HG03025 (cell line): ENCODE measurements around the gene APOOL.
A peak's percentile ranks its signal among the peaks of the same experiment; 100 is the strongest.
"Not testable (repeated sequence)": the region's sequence is repeated elsewhere in the genome, so short reads cannot be mapped to it uniquely, and the experiment has no call there.

Experiments used
- ATAC-seq: cut with Tn5 transposase; IDR thresholded peaks from one replicate; pipeline ENCODE4 v1.9.1; 2021; ENCODE audit warnings: mild to moderate bottlenecking, moderate library complexity; ENCODE audit not compliant: unreplicated experiment, low FRiP score

The APOOL gene

DNA sequence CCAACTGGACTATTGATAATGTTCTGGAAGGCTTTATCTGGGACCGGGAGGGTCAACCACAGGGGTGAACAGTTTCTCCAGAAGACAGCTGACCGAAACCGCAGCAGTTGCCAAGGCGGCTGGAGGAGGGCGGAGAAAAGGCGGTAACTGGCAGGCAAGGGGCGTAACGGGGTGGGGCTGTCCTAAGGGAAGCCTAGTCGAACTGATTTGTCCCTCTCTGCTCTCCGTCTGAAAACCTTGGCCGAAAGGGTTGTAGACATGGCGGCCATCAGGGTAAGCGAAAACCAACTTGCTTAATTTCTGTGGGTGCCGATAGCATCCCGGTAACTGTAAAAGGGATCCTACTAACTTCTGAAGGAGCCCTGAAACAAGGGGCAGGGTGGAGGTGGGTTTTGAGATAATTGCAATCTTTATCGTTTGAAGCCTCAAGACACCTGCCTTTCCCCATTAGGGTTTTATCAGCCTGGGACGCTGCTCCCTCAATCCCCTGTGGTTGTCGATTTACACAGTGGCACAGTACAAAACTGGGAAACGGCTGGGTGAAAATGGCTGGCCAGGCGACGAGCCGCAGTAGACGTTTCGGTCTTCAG is at the start of gene APOOL:
Gene APOOL, plus strand, starts transcription at position 223 of the 590 bp plus-strand sequence. Its CDS starts 36 bp downstream, at position 259.
- ATAC-seq = peak; percentile 99

DNA sequence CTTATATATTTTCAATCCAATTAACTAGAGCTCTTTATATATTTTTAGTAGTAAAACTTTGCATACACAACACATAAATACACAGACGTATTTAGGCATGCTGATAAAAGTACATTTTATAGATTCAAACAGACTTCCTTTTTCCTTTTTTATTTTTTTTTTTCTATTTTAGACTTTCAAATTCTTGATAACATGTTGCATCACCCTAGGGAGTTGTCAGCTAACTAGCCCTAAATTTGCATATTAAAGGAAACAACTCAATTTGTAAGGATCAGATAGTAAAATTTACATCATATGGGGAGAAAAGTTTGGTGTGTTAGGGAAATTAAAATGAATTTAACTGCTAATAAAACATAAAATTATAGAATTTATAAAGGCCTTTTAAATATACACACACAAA is 47.4 kb upstream of the APOOL start:
- no peak for ATAC-seq

DNA sequence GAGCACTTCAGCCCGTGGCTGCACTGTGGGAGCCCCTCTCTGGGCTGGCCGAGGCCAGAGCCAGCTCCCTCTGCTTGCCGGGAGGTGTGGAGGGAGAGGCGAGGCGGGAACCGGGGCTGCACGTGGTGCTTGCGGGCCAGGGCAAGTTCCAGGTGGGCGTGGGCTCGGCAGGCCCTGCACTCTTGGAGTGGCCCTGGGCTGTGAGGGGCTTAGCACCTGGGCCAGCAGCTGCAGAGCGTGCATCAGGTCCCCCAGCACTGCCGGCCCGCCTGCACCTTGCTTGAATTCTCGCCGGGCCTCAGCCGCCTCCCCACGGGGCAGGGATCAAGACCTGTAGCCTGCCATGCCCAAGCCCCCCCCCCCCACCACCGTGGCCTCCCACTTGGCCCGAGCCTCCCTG is 28.9 kb upstream of the APOOL start:
- ATAC-seq = no peak

GRCh38 chrX:84991739-84992138 is 11.9 kb upstream of the APOOL start:
- not testable (repeated sequence) for ATAC-seq

DNA sequence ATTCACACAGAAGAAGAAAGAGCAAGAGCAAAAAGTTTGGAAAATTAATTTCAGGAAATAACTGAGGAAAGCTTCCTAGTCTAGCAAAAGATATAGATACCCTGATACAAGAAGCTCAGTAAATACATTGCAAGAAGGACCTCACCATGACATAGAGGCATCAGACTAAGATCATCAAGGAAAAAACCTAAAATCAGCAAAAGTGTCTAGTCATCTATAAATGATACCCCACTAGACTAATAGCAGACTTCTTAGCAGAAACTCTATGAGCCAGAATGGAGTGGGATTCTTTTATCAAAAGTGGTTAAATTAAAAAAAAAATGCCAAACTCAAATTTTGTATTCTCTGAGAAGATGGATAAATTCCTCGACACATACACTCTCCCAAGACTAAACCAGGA is 10.5 kb upstream of the APOOL start:
- no peak for ATAC-seq

GRCh38 chrX:85001344-85001743 is 2.3 kb upstream of the APOOL start:
- ATAC-seq = no peak

GRCh38 chrX:85004255-85004654 is 578 bp downstream of the APOOL start:
- peak; percentile 15 for ATAC-seq

DNA sequence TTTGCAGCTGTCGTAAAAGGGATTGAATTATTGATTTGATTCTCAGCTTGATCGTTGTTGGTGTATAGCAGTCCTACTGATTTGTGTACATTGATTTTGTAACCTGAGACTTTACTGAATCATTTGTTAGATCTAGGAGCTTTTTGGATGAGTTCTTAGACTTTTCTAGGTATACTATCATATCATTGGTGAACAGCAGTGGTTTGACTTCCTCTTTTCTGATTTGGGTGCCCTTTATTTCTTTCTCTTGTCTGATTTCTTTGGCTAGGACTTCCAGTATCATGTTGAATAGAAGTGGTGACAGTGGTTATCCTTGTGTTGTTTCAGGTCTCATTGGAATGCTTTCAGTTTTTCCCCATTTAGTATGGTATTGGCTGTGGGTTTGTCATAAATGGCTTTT is 8.4 kb downstream of the APOOL start:
- no peak for ATAC-seq

DNA sequence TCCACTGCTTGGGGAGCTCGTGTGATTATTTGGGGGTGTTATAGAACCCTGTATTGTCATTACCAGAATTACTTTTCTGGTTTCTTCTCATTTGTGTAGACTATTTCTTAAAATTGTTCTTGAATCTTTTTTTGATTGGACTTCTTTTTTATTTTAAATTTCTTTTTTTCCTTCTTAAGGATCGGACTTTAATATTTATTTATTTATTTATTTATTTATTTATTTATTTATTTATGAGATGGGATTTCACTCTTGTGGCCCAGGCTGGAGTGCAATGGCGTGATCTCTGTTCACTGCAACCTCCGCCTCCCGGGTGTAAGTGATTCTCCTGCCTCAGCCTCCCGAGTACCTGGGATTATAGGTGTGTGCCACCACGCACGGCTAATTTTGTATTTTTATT is 11.7 kb downstream of the APOOL start:
- not testable (repeated sequence) for ATAC-seq

GRCh38 chrX:85017721-85018120 is 14.0 kb downstream of the APOOL start:
- no peak for ATAC-seq

- ATAC-seq = no peak
Observed at GRCh38 chrX:85018471-85018870, 14.8 kb downstream of the APOOL start.

DNA sequence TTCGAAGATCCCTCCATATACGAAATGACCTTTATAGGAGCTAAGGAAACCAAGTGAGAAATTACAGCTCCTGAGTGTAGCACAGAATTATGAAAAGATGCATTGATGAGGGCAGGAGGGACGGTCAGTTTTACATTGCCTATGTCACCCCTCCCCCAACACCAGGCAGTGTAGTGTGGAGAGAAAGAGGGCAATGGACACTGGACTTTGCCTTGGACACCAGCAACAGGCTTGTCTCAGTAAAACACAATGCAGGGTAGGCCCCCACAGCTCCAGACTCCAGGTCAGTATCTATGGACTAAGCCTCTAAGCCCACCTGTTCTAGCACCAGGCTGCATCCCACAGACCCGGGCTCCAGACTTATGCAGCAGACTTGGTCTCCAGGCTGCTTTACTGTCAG is 16.5 kb downstream of the APOOL start:
- no peak for ATAC-seq

GRCh38 chrX:85024044-85024443 is 20.4 kb downstream of the APOOL start:
- ATAC-seq = no peak

GRCh38 chrX:85024562-85024961 is 20.9 kb downstream of the APOOL start:
- no peak for ATAC-seq

DNA sequence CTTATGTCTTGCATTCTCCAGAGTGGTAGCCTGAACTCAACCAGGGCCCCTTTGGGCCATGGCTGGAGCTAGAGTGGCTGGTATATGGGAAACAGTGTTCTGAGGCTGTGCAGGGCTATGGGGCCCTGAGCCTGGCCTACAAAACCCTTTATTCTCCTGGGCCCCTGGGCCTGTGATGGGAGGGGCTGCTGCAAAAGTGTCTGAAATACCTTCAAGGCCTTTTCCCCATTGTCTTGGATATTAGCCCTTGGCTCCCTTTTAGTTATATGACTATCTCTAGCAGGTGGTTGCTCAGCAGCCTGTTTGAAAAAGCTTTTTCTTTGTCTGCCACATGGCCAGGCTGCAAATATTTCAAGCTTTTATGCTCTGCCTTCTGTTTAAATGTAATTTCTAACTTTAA is 22.5 kb downstream of the APOOL start:
- ATAC-seq = no peak

- no peak for ATAC-seq
Observed at GRCh38 chrX:85029043-85029442, 25.4 kb downstream of the APOOL start.

- ATAC-seq = no peak
Observed at GRCh38 chrX:85031505-85031904, 27.8 kb downstream of the APOOL start.

DNA sequence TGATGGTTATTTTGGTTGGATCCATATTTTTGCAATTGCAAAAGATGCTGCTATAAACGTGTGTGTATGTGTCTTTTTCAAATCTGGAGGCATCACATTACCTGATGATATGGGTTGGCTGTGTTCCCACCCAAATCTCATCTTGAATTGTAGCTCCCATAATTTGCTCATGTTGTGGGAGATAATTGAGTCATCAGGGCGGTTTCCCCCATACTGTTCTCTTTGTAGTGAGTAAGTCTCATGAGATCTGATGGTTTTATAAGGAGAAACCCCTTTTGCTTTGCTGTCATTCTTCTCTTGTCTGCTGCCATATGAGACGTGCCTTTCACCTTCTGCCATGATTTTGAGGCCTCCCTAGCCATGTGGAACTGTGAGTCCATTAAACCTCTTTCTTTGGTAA is 33.4 kb downstream of the APOOL start:
- no peak for ATAC-seq

GRCh38 chrX:85051627-85052026 is 48.0 kb downstream of the APOOL start:
- no peak for ATAC-seq

DNA sequence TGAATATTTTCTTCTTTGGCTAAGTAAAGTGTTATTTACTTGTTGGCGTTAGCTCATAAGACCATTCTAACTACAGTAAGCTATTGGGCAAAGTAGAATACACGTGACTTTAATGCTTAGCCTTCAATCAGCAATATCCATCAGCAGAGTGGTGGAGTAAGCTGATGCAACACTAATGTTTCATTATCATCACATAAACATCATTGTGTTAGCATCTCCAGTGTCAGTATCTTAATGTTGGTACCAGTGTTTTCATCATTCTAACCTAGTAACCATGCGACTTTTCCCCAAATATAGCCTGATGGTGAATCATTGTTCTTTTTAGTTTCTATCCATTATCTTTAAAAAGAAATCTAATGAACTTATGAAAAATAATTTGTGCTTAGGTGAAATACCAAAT is 48.5 kb downstream of the APOOL start:
- ATAC-seq = no peak

GRCh38 chrX:85052636-85053343 is 49.1 kb downstream of the APOOL start:
- ATAC-seq = no peak

DNA sequence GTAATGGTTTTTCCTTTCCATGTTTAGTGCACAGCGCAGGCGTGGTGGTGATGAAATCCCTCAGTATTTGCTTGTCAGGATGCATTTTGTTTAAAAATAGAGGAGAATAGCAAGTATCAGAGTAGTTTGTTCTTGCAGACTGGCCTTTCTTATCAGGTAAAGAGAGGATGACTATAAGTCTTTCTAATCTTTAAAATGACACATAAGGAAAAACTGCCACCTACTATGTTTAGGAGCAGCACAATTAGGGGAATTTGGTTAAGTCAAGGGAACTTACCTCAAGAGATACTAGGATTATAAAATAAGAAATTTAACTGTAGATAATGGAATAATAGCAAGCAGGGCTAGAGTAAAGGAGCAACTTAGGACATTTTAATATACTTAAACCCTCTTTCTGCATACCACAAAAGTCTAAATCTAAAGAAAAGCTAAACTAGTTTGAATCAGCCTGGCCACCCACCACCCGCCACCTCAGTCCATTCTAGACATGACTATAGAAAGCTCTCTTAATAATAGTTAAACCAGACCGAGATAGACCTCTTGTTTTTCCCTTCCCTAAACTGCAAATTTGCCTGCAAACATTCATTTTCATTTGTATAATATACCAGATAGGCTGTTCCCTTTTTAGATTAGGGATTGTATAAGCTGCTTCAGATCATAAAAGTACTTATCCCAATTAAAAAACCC is 62.0 kb downstream of the APOOL start:
- peak; percentile 92 for ATAC-seq
